IPS DF 6.9 (cell line): ENCODE data around the gene DAAM1.

ENCODE experiments used
- DNase-seq: peaks from one replicate; pipeline ENCODE4 v3.0.0-alpha.2; 2013; ENCODE audit warnings: low read depth, low spot score
- H3K27ac ChIP-seq: one replicate; pipeline ENCODE4 v1.5.1; 2013; ENCODE audit warnings: low read length, control low read depth
- H3K27me3 ChIP-seq: 2 replicates; pipeline ENCODE4 v1.6.1; 2013; ENCODE audit warnings: mild to moderate bottlenecking, low read length; ENCODE audit not compliant: control insufficient read depth, insufficient read depth
- H3K36me3 ChIP-seq: 2 replicates; pipeline ENCODE4 v1.6.1; 2013; ENCODE audit warnings: low read length; ENCODE audit not compliant: control insufficient read depth, insufficient read depth
- H3K4me1 ChIP-seq: 2 replicates; pipeline ENCODE4 v1.6.1; 2013; ENCODE audit warnings: low read length; ENCODE audit not compliant: control insufficient read depth, insufficient read depth
- H3K4me3 ChIP-seq: 2 replicates; pipeline ENCODE4 v1.5.1; 2013; ENCODE audit warnings: mild to moderate bottlenecking, low read length
- H3K9me3 ChIP-seq: 2 replicates; pipeline ENCODE4 v1.6.1; 2013; ENCODE audit warnings: low read length, inconsistent platforms; ENCODE audit not compliant: control insufficient read depth, insufficient read depth
- WGBS: extraction: QIAGEN DNeasy Blood & Tissue Kit; methylation state at CpG from one replicate; pipeline ENCODE4 v1.1.7; 2013; ENCODE audit warnings: mixed read lengths, missing lambda C conversion rate; ENCODE audit not compliant: insufficient read length, insufficient coverage; 5-methylcytosine and 5-hydroxymethylcytosine counted together

DAAM1 gene

DNA sequence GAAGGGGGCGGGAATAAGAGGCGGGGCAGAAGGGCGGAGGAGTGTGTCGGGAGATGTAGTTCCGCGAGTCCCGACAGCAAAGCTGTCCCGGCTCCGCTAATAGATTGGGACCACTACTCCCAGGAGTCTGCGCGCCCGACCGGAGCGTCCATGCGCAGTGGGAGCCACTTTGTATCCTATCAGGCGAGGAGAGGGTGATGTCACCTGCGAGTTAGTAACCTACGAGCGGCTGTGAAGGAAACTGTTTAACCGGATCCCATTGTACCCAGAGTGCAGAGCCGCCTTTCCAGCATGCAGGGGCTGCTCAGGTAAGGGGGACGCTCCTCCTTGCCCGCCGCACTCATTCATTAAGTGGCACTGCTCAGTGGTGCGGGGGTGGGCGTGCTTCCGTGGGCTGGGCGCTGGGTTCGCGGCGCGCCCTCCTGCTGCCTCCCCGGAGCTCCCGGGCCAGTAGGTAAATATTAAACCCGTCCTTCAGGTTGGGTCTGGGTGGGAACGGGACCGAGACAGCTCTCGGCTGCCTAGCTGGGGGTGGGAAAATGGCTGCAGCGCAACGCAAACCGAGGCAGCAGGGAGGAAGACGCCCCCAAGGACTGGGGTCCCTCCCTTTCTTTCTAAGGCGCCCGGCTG, at the start of gene DAAM1:
Gene DAAM1 (plus strand): TSS at position 207 of the 630 bp plus-strand sequence. CDS start 74,811 bp downstream, outside the sequence.
- H3K27me3 ChIP-seq: no peaks in the 10 kb centered on the region
- no CpG with 5 or more reads among the region's 44 CpGs for WGBS
- no peaks in the 10 kb centered on the region for H3K9me3 ChIP-seq
- DNase-seq: peak; percentile 93
- H3K27ac ChIP-seq: no peak within 1 kb of the TSS
- H3K36me3 ChIP-seq: no peaks in the 10 kb centered on the region
- no peaks in the 10 kb centered on the region for H3K4me1 ChIP-seq
- peak within 1 kb of the TSS; percentile 86 for H3K4me3 ChIP-seq

DNA sequence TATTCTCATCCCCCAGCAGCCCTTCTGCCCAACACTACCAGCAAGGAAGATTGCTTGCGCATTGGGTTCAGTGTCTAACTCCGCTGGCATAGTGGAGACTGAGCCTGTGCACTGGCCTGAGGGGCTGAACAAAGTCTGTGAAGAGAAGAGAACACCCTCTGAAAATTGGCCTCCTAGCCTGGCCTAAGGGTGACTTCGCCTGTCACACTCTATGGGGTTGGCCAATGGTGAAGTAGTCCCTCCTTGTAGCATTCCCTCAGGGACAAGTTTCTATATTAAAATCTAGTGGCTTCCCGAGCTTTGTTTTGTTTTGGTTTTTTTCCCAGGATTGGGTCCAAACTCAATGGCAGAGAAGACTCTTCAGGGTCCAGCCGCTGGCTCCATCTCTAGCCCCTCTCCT, 49.1 kb upstream of the DAAM1 start:
- no CpG with 5 or more reads among the region's 5 CpGs for WGBS
- DNase-seq: no peak
- Histone ChIP-seq H3K4me1 (no peaks in the 10 kb centered on the region), H3K4me3 (no peak overlapping the region), H3K9me3 (no peaks in the 10 kb centered on the region), H3K36me3 (no peaks in the 10 kb centered on the region), H3K27ac (no peak overlapping the region), H3K27me3 (no peaks in the 10 kb centered on the region)

- H3K27ac ChIP-seq: no peak overlapping the region
- H3K27me3 ChIP-seq: no peaks in the 10 kb centered on the region
- H3K36me3 ChIP-seq: no peaks in the 10 kb centered on the region
- H3K4me3 ChIP-seq: no peak overlapping the region
- no peaks in the 10 kb centered on the region for H3K9me3 ChIP-seq
- no CpG with 5 or more reads among the region's 7 CpGs for WGBS
- no peak for DNase-seq
- H3K4me1 ChIP-seq: no peaks in the 10 kb centered on the region
These were observed 48.2 kb upstream of the DAAM1 start for GRCh38 chr14:59140106-59140843.

DNA sequence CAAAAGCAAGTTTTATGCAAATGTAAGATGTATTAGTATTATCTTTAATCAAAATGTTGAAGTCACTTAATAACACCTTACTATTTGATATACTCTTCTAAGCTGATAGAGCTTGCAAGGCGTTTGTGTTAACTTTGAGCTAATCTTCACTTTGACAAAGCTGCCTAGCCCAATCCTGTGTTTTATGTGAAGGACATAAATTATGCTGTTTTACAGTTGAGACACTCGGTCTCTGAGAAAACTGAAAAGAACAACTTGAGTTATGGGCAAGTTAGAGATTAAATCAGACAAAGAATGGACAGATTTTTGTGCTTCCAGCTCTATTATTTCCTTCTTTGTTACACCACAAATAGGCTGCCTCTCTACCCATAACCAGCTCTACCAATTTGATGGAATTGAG, 42.0 kb upstream of the DAAM1 start:
- Histone ChIP-seq H3K27ac (no peak overlapping the region), H3K4me1 (no peaks in the 10 kb centered on the region), H3K36me3 (no peaks in the 10 kb centered on the region), H3K4me3 (no peak overlapping the region), H3K27me3 (no peaks in the 10 kb centered on the region), H3K9me3 (no peaks in the 10 kb centered on the region)
- WGBS: no CpG with 5 or more reads among the region's 2 CpGs
- no peak for DNase-seq

DNA sequence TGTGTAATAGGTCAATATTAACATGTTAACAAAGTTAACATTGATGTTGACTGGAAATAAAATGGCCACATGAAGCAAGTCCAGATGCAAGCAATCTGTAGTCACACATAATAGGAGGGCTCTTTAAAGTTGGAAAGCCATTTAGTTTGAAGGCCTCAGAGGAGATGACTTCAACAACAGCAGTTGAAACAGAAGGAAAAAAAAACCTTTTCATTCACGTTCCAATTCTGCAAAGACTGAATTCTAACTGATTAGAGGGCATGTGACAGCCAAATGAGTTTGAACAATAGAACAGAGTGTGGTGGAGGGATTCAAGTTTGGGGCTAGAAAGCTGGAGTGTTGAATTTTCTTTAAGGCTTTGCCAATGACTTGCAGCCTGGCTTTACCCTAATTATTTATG, 41.5 kb upstream of the DAAM1 start:
- Histone ChIP-seq H3K27me3 (no peaks in the 10 kb centered on the region), H3K4me1 (no peaks in the 10 kb centered on the region), H3K36me3 (no peaks in the 10 kb centered on the region), H3K9me3 (no peaks in the 10 kb centered on the region), H3K27ac (no peak overlapping the region), H3K4me3 (no peak overlapping the region)
- WGBS: no CpG with 5 or more reads among the region's 1 CpG
- DNase-seq: no peak

DNA sequence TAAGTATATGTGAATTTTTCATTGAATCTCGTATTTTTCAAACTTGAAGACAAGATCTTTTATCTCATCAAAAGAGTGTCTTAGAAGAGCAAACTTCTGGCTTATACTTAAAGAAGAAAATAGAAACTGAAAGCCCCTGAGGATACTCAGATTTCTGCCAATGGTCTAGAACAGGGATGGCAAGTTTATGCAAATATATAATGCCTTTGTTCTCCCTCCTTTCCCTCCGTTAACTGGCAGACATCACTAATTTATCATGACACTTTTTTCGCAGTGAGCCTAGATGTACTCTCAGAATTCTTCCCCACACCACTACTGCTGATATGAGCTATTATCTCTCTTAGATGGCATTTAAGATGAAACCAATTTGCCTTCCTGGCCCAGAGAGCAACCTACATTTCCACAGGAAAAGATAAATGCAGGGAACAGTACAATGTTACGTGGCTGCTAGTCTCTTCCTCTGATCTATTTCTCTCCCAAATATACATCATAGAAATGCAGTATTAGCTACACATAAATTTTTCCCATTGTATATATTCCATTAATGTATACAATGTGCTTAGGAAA, 40.0 kb upstream of the DAAM1 start:
- Histone ChIP-seq H3K27ac (no peak overlapping the region), H3K36me3 (no peaks in the 10 kb centered on the region), H3K9me3 (no peaks in the 10 kb centered on the region), H3K4me1 (no peaks in the 10 kb centered on the region), H3K27me3 (no peaks in the 10 kb centered on the region), H3K4me3 (no peak overlapping the region)
- 100% methylated on average over 1 of the region's 4 CpGs for WGBS
- DNase-seq: no peak

- Histone ChIP-seq H3K27ac (no peak overlapping the region), H3K36me3 (no peaks in the 10 kb centered on the region), H3K27me3 (no peaks in the 10 kb centered on the region), H3K4me3 (no peak overlapping the region), H3K9me3 (no peaks in the 10 kb centered on the region), H3K4me1 (no peaks in the 10 kb centered on the region)
- no CpG with 5 or more reads among the region's 2 CpGs for WGBS
- DNase-seq: no peak
These were observed 37.5 kb upstream of the DAAM1 start for GRCh38 chr14:59150990-59151389.

- Histone ChIP-seq H3K27ac (no peak overlapping the region), H3K27me3 (no peaks in the 10 kb centered on the region), H3K9me3 (no peaks in the 10 kb centered on the region), H3K36me3 (no peaks in the 10 kb centered on the region), H3K4me1 (no peaks in the 10 kb centered on the region), H3K4me3 (no peak overlapping the region)
- no CpG with 5 or more reads among the region's 2 CpGs for WGBS
- no peak for DNase-seq
These were observed 34.1 kb upstream of the DAAM1 start for GRCh38 chr14:59154373-59154772.

GRCh38 chr14:59155886-59156285, 32.6 kb upstream of the DAAM1 start:
- DNase-seq: no peak
- H3K9me3 ChIP-seq: no peaks in the 10 kb centered on the region
- WGBS: no CpG with 5 or more reads among the region's 3 CpGs
- no peaks in the 10 kb centered on the region for H3K27me3 ChIP-seq
- no peak overlapping the region for H3K4me3 ChIP-seq
- H3K4me1 ChIP-seq: no peaks in the 10 kb centered on the region
- no peaks in the 10 kb centered on the region for H3K36me3 ChIP-seq
- H3K27ac ChIP-seq: no peak overlapping the region

DNA sequence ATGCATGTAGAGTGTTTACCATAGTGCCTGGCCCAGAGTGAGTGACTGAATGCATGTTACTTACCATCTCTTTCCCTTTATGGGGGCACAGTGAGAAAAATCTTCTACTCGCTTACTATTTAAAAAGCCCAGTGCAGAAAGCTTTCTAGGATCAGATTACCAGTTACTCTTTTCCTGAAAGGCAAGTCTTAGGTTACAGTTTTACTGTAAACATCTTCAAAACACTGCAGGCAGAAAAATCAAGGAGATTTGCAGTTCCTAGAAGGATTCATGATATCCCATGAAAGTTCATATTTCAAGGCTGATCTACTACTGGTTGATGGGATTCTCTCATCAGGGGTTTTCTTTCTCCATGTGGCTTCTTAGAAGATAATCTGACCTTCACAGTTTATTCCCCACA, 29.3 kb upstream of the DAAM1 start:
- no peaks in the 10 kb centered on the region for H3K4me1 ChIP-seq
- H3K27ac ChIP-seq: no peak overlapping the region
- WGBS: no CpG with 5 or more reads among the region's 1 CpG
- DNase-seq: no peak
- H3K4me3 ChIP-seq: no peak overlapping the region
- H3K9me3 ChIP-seq: no peaks in the 10 kb centered on the region
- H3K27me3 ChIP-seq: no peaks in the 10 kb centered on the region
- H3K36me3 ChIP-seq: no peaks in the 10 kb centered on the region
